ENCODE measurements around the gene GBX2. TPM values are rescaled to one million over a fixed set of nuclear protein-coding genes. Genes with fewer than 3 reads are reported as not detected.

The GBX2 gene
- total RNA-seq, 1 donor from 2014 or later, result 0.84 TPM

DNA sequence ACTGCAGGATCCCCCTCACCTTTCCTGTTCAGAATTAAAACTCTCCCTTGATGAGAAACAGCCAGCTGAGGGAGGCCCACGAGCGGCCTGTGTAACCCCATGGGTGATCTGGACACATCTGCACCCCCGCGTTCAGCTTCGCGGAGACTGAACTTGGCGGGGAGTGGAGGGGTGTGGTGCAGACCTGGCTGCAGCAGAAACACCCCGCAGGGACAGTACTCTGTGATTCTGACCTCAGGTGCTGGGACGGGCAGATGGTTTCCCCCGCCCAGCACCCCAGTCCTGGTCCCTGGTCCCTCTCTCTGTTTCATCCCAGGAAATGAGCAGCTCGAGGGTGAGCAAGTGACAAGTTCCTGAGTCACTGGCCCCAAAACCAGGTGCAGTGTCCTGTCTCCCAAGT lies 41.2 kb downstream of the GBX2 start:
- no peaks in the 10 kb centered on the region for H3K27me3 ChIP-seq (ENCODE audit: control insufficient read depth, insufficient read depth, low read length)
- TF ChIP-seq, protein P1, sequence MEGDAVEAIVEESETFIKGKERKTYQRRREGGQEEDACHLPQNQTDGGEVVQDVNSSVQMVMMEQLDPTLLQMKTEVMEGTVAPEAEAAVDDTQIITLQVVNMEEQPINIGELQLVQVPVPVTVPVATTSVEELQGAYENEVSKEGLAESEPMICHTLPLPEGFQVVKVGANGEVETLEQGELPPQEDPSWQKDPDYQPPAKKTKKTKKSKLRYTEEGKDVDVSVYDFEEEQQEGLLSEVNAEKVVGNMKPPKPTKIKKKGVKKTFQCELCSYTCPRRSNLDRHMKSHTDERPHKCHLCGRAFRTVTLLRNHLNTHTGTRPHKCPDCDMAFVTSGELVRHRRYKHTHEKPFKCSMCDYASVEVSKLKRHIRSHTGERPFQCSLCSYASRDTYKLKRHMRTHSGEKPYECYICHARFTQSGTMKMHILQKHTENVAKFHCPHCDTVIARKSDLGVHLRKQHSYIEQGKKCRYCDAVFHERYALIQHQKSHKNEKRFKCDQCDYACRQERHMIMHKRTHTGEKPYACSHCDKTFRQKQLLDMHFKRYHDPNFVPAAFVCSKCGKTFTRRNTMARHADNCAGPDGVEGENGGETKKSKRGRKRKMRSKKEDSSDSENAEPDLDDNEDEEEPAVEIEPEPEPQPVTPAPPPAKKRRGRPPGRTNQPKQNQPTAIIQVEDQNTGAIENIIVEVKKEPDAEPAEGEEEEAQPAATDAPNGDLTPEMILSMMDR (IDR thresholded peaks at IDR 0.05; ENCODE audit: insufficient read depth, low read length, poor library complexity, severe bottlenecking), result no peak
- H3K36me3 ChIP-seq (ENCODE audit: control insufficient read depth, insufficient read depth, low read length), result no peaks in the 10 kb centered on the region
- no peak for DNase-seq (ENCODE audit: low read depth)
- H3K4me3 ChIP-seq (ENCODE audit: low read depth, low read length), result no peak overlapping the region

DNA sequence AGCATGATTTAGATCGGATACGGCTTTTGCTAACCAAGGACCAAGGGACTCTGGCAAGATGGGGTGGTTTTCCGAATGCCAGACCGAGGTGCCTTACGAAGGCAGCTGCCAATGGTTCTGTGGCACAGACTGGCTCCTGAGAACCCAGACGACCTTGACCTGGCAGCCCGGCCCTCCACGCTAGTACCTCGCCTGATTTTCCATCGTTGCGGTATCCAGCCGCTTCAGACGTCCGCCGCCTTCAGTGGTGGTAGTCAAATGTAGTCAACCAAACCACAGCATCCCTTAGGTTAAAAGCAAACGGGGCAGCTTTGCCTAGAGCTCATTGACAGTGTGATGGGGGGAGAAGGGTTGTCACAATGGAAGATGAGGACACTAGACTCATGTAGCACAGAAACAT lies 42.6 kb downstream of the GBX2 start:
- no peaks in the 10 kb centered on the region for H3K27me3 ChIP-seq (ENCODE audit: control insufficient read depth, insufficient read depth, low read length)
- TF ChIP-seq, protein P1 (IDR thresholded peaks at IDR 0.05; ENCODE audit: insufficient read depth, low read length, poor library complexity, severe bottlenecking), result no peak
- DNase-seq (ENCODE audit: low read depth), result no peak
- no peak overlapping the region for H3K4me3 ChIP-seq (ENCODE audit: low read depth, low read length)
- H3K36me3 ChIP-seq (ENCODE audit: control insufficient read depth, insufficient read depth, low read length), result no peaks in the 10 kb centered on the region

DNA sequence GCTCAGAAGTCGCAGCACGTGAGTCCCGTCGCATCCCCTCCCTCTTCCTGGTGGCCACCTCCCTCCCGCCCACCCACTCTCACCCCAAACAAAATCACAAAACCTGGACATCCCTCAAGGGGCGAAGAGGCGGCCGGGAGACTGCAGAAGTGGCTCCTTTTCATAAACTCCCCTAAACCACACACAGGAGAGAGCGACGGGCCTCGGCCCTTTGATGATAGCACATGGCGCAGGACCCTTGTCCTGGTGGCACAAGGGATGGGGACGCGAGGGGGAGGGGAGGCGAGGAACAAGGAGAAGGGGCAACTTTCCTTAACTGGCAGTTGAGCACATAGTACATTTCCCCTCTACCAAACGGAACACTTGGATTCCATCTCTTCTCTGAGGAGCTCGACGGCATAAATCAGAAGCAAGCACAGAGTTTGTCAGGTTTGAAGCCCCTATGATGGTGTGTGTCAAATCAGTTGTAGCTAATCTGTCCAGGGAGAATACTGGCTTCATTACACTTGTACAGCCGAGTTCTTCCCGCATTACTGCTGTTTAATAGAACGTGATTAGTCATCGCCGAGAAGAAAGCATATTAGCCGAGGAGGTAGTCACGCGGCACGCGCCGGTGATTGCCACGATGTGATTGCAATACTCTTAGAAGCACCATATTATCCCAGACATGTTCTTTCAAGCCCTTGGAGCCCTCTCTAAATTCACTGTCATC lies 43.8 kb downstream of the GBX2 start:
- no peak overlapping the region for H3K4me3 ChIP-seq (ENCODE audit: low read depth, low read length)
- TF ChIP-seq, protein P1 (IDR thresholded peaks at IDR 0.05; ENCODE audit: insufficient read depth, low read length, poor library complexity, severe bottlenecking), result no peak
- DNase-seq (ENCODE audit: low read depth), result no peak
- H3K27me3 ChIP-seq (ENCODE audit: control insufficient read depth, insufficient read depth, low read length), result no peaks in the 10 kb centered on the region
- H3K36me3 ChIP-seq (ENCODE audit: control insufficient read depth, insufficient read depth, low read length), result no peaks in the 10 kb centered on the region

DNA sequence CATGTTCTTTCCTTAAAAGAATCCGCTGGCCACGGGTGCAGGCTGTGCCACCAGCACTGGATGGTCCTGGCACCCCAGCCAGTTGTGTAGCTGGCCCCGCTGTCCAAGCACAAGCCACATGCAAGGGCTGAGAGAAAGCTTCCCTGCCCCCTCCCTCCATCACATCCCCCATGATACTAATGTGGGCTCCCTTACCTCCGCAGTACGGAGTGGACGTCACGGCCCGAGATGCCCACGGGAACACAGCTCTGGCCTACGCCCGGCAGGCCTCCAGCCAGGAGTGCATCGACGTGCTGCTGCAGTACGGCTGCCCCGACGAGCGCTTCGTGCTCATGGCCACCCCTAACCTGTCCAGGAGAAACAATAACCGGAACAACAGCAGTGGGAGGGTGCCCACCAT lies 44.5 kb downstream of the GBX2 start:
- no peak for DNase-seq (ENCODE audit: low read depth)
- TF ChIP-seq, protein P1 (IDR thresholded peaks at IDR 0.05; ENCODE audit: insufficient read depth, low read length, poor library complexity, severe bottlenecking), result no peak
- no peaks in the 10 kb centered on the region for H3K36me3 ChIP-seq (ENCODE audit: control insufficient read depth, insufficient read depth, low read length)
- H3K4me3 ChIP-seq (ENCODE audit: low read depth, low read length), result no peak overlapping the region
- no peaks in the 10 kb centered on the region for H3K27me3 ChIP-seq (ENCODE audit: control insufficient read depth, insufficient read depth, low read length)

DNA sequence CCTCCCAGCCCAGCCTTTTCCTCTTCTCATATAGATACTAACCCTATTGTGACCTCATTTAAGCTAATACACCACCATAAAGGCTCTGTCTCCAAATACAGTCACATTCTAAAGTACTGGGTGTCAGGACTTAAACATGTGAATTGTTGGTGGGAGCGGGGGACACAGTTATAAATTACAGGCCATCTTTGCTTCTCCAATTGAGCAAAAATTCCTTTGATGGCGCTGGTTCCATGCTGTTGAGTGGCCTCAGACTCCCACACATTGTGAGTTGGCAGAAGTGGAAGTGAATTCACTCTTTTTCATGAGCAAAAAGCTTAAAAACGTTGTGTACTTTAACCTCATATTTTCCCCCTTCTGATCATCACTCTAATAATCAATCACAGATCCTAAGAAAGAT lies 46.0 kb downstream of the GBX2 start:
- no peaks in the 10 kb centered on the region for H3K27me3 ChIP-seq (ENCODE audit: control insufficient read depth, insufficient read depth, low read length)
- DNase-seq (ENCODE audit: low read depth), result no peak
- H3K36me3 ChIP-seq (ENCODE audit: control insufficient read depth, insufficient read depth, low read length), result no peaks in the 10 kb centered on the region
- TF ChIP-seq, protein P1 (IDR thresholded peaks at IDR 0.05; ENCODE audit: insufficient read depth, low read length, poor library complexity, severe bottlenecking), result no peak
- no peak overlapping the region for H3K4me3 ChIP-seq (ENCODE audit: low read depth, low read length)

DNA sequence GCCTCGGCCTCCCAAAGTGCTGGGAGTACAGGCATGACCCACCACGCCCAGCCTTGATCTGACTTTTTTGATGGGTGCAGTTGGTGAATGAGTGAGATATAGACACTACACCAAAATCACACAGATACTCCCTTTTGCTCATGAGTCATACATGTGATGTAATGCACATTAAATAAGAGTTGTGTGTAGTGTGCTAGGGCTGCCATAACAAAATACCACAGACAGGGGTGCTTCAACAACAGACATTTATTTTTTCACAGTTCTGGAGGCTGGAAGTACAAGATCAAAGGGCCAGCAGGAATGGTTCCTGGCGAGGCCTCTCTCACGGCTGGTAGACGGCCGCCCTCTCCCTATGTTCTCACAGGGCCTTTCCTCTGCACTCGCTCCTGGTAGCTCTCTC lies 46.6 kb downstream of the GBX2 start:
- no peak for DNase-seq (ENCODE audit: low read depth)

More for the DNA sequence above, 46.6 kb downstream of the GBX2 start:
- TF ChIP-seq, protein P1 (IDR thresholded peaks at IDR 0.05; ENCODE audit: insufficient read depth, low read length, poor library complexity, severe bottlenecking), result no peak
- Histone ChIP-seq H3K36me3 (ENCODE audit: control insufficient read depth, insufficient read depth, low read length) (no peaks in the 10 kb centered on the region), H3K4me3 (ENCODE audit: low read depth, low read length) (no peak overlapping the region), H3K27me3 (ENCODE audit: control insufficient read depth, insufficient read depth, low read length) (no peaks in the 10 kb centered on the region)

Measured in kidney epithelial cell (primary cell).